Immature natural killer cell (primary cell): ENCODE results near the gene NLRP2B. TPM values are rescaled to one million over a fixed set of nuclear protein-coding genes. Genes with fewer than 3 reads are reported as not detected.
"Not testable (repeated sequence)": the region's sequence is repeated elsewhere in the genome, so short reads cannot be mapped to it uniquely, and the experiment has no call there.

Source experiments
- DNase-seq, 3 donors: peaks; one replicate each; pipeline ENCODE4 v3.0.0; 2022; ENCODE audit warnings: mixed read lengths in 1 of 3
- H3K27ac Mint-ChIP-seq, 6 donors: one replicate each; pipeline ENCODE4 v1.8.0; 2020; ENCODE audit warnings: mixed read lengths in 6 of 6, mild to moderate bottlenecking in 5 of 6, inconsistent platforms in 4 of 6, moderate library complexity in 3 of 6
- H3K27me3 Mint-ChIP-seq, 3 donors: one replicate each; pipeline ENCODE4 v1.8.0; 2020 to 2021; ENCODE audit warnings: low read depth in 3 of 3, mild to moderate bottlenecking in 3 of 3, mixed read lengths in 3 of 3, moderate library complexity in 3 of 3, inconsistent platforms in 1 of 3
- H3K36me3 Mint-ChIP-seq, 3 donors: one replicate each; pipeline ENCODE4 v1.8.0; 2020; ENCODE audit warnings: mixed read lengths in 3 of 3, inconsistent platforms in 2 of 3, mild to moderate bottlenecking in 2 of 3
- H3K4me1 Mint-ChIP-seq, 2 donors: one replicate each; pipeline ENCODE4 v1.8.0; 2020; ENCODE audit warnings: inconsistent platforms in 2 of 2, mild to moderate bottlenecking in 2 of 2, mixed read lengths in 2 of 2, moderate library complexity in 1 of 2
- H3K4me3 Mint-ChIP-seq, 5 donors: one replicate each; pipeline ENCODE4 v1.8.0; 2020; ENCODE audit warnings: mild to moderate bottlenecking in 5 of 5, mixed read lengths in 5 of 5, inconsistent platforms in 3 of 5, moderate library complexity in 3 of 5
- H3K9me3 Mint-ChIP-seq, 6 donors: one replicate each; pipeline ENCODE4 v1.8.0; 2020; ENCODE audit warnings: mild to moderate bottlenecking in 6 of 6, mixed read lengths in 6 of 6, inconsistent platforms in 4 of 6, moderate library complexity in 3 of 6
- polyA plus RNA-seq, 3 donors: library from polyadenylated mRNA; unstranded; fragments of 300-500 nt; fragmentation: Illumina TruSeq; gene quantifications; one replicate each; pipeline ENCODE4 v1.2.3, GENCODE V29; 2021

Gene NLRP2B
- polyA plus RNA-seq, 3 donors from 2014 or later, result not detected

DNA sequence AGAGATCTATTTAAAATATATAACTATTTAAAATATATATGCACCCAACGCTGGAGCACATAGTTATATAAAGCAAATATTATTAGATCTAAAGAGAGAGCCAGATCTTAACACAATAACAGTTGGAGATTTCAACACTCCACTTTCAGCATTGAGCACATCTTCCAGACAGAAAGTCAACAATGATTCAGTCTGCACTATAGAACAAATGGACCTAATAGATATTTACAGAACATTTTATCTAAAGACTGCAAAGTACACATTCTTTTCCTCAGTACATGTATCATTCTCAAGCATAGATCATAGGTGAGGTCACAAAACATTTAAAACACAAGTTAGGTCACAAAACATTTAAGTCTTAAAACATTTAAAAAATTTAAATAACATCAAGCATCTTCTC, 36.4 kb downstream of the NLRP2B start:
- Mint-ChIP-seq H3K4me3 (no peak overlapping the region), H3K27me3 (peaks cover 0 to 6% (median 0%) of the 10 kb centered on the region in 3 donors), H3K36me3 (peaks cover 0 to 4% (median 0%) of the 10 kb centered on the region in 3 donors), H3K4me1 (no peaks in the 10 kb centered on the region), H3K27ac (no peak overlapping the region), H3K9me3 (peaks cover 0 to 19% (median 8%) of the 10 kb centered on the region in 6 donors)
- DNase-seq, result no peak

DNA sequence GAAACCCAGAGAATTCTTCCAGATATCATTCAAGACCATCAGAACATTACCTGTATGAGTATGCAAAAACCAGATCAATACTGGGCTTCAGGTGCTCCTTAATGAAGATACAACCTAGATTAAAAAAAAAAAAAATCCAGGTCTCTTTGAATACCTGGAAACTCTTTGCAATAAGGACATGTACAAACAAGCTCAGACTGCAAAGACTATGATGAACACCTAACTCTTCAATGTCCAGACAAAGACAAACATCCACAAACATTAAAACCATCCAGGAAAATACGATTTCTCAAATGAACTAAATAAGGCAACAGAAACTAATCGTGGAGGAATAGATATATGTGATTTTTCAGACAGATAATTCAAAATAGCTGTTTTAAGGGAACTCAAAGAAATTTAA, 38.7 kb downstream of the NLRP2B start:
- DNase-seq, result no peak
- Mint-ChIP-seq H3K4me3 (no peak overlapping the region), H3K27me3 (peaks cover 0 to 6% (median 0%) of the 10 kb centered on the region in 3 donors), H3K27ac (no peak overlapping the region), H3K9me3 (peaks cover 2 to 37% (median 19%) of the 10 kb centered on the region in 6 donors), H3K4me1 (no peaks in the 10 kb centered on the region), H3K36me3 (peaks cover 0 to 4% (median 0%) of the 10 kb centered on the region in 3 donors)

- peaks cover 6 to 44% (median 24%) of the 10 kb centered on the region in 6 donors for H3K9me3 Mint-ChIP-seq
- DNase-seq, result no peak
- H3K4me3 Mint-ChIP-seq, result no peak overlapping the region
- H3K27me3 Mint-ChIP-seq, result peaks cover 0 to 6% (median 0%) of the 10 kb centered on the region in 3 donors
- peaks cover 0 to 4% (median 0%) of the 10 kb centered on the region in 3 donors for H3K36me3 Mint-ChIP-seq
- H3K4me1 Mint-ChIP-seq, result no peaks in the 10 kb centered on the region
- no peak overlapping the region for H3K27ac Mint-ChIP-seq
Measured at GRCh38 chrX:57640674-57641016, 39.4 kb downstream of the NLRP2B start.

- not testable (repeated sequence) for H3K4me3 Mint-ChIP-seq, H3K27ac Mint-ChIP-seq, DNase-seq, H3K4me1 Mint-ChIP-seq
- peaks cover 0 to 11% (median 2%) of the 10 kb centered on the region in 3 donors for H3K27me3 Mint-ChIP-seq
- H3K36me3 Mint-ChIP-seq, result peaks cover 0 to 11% (median 0%) of the 10 kb centered on the region in 3 donors
- H3K9me3 Mint-ChIP-seq, result peaks cover 12 to 57% (median 34%) of the 10 kb centered on the region in 6 donors
Measured at GRCh38 chrX:57629438-57629837, 50.6 kb downstream of the NLRP2B start.

Other genes with a start within 250 kb of the NLRP2B start
- gene ZXDB, start 88.2 kb downstream of the NLRP2B start, polyA plus RNA-seq, result 1 to 10 TPM; 1.3 to 5.6 (median 3.5) TPM
- gene ZXDA, start 230.2 kb upstream of the NLRP2B start, polyA plus RNA-seq, result 1 to 10 TPM in 2 of 3 donors, under 1 TPM in 1; 0.90 to 2.5 (median 2.3) TPM